ENCODE results near the gene SSTR4.
"Not testable (repeated sequence)": the region's sequence is repeated elsewhere in the genome, so short reads cannot be mapped to it uniquely, and the experiment has no call there.

SSTR4 gene

GRCh38 chr20:23034721-23035671, at the start of gene SSTR4:
Gene SSTR4 (plus strand): TSS chr20:23035312. CDS start chr20:23035484, 172 bp downstream.
- DNase-seq (ENCODE audit: low spot score), result no peak

GRCh38 chr20:22986601-22987000, 48.5 kb upstream of the SSTR4 start:
- DNase-seq (ENCODE audit: low spot score), result no peak

- DNase-seq (ENCODE audit: low spot score), result not testable (repeated sequence)
These were observed 43.7 kb upstream of the SSTR4 start for GRCh38 chr20:22991424-22991823.

GRCh38 chr20:22993823-22994222, 41.3 kb upstream of the SSTR4 start:
- DNase-seq (ENCODE audit: low spot score), result no peak

GRCh38 chr20:22995923-22996322, 39.2 kb upstream of the SSTR4 start:
- DNase-seq (ENCODE audit: low spot score), result no peak

GRCh38 chr20:22998476-22998875, 36.6 kb upstream of the SSTR4 start:
- no peak for DNase-seq (ENCODE audit: low spot score)

- no peak for DNase-seq (ENCODE audit: low spot score)
These were observed 35.4 kb upstream of the SSTR4 start for GRCh38 chr20:22999756-23000155.

GRCh38 chr20:23000232-23000947, 34.7 kb upstream of the SSTR4 start:
- no peak for DNase-seq (ENCODE audit: low spot score)

- DNase-seq (ENCODE audit: low spot score), result no peak
These were observed 32.8 kb upstream of the SSTR4 start for GRCh38 chr20:23002276-23002675.

- no peak for DNase-seq (ENCODE audit: low spot score)
These were observed 32.0 kb upstream of the SSTR4 start for GRCh38 chr20:23003077-23003635.

- no peak for DNase-seq (ENCODE audit: low spot score)
These were observed 31.1 kb upstream of the SSTR4 start for GRCh38 chr20:23003881-23004460.

GRCh38 chr20:23005776-23006175, 29.3 kb upstream of the SSTR4 start:
- no peak for DNase-seq (ENCODE audit: low spot score)

GRCh38 chr20:23007462-23007861, 27.6 kb upstream of the SSTR4 start:
- DNase-seq (ENCODE audit: low spot score), result no peak

GRCh38 chr20:23007886-23008655, 27.0 kb upstream of the SSTR4 start:
- DNase-seq (ENCODE audit: low spot score), result no peak

GRCh38 chr20:23008667-23009066, 26.4 kb upstream of the SSTR4 start:
- no peak for DNase-seq (ENCODE audit: low spot score)

- no peak for DNase-seq (ENCODE audit: low spot score)
These were observed 25.5 kb upstream of the SSTR4 start for GRCh38 chr20:23009636-23010035.

- no peak for DNase-seq (ENCODE audit: low spot score)
These were observed 25.0 kb upstream of the SSTR4 start for GRCh38 chr20:23010096-23010495.

- no peak for DNase-seq (ENCODE audit: low spot score)
These were observed 23.9 kb upstream of the SSTR4 start for GRCh38 chr20:23011008-23011721.

GRCh38 chr20:23013429-23013828, 21.7 kb upstream of the SSTR4 start:
- DNase-seq (ENCODE audit: low spot score), result no peak

- no peak for DNase-seq (ENCODE audit: low spot score)
These were observed 17.6 kb upstream of the SSTR4 start for GRCh38 chr20:23017516-23017915.

- no peak for DNase-seq (ENCODE audit: low spot score)
These were observed 16.7 kb upstream of the SSTR4 start for GRCh38 chr20:23018432-23018831.

All from hepatic stellate cell (primary cell).